ENCODE measurements around the gene NMUR1. TPM values are rescaled to one million over a fixed set of nuclear protein-coding genes. Genes with fewer than 3 reads are reported as not detected.

NMUR1 gene
- polyA plus RNA-seq, 1 of the 3 experiments (the other 2 are of a cell fraction): not detected

DNA sequence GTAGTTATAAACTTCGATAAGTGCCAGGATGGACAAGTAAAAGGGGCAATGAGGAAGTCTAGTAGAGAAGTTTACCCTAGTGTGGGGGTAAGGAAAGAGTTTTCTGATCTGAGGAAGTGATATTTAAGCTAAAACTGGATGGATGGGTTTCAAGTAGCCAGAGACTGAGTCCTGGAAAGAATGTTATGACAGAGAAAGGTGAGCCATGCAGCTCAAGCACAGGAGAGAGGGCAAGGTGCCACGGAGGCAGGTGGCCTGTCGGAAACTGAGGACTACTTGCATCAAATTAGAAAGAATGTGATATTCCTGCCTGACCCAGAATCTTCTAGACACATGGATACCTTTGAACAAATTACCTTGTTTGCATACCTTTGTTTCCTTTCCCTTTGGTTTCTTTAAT, 26.5 kb downstream of the NMUR1 start (continued):
- TF ChIP-seq, protein P1, sequence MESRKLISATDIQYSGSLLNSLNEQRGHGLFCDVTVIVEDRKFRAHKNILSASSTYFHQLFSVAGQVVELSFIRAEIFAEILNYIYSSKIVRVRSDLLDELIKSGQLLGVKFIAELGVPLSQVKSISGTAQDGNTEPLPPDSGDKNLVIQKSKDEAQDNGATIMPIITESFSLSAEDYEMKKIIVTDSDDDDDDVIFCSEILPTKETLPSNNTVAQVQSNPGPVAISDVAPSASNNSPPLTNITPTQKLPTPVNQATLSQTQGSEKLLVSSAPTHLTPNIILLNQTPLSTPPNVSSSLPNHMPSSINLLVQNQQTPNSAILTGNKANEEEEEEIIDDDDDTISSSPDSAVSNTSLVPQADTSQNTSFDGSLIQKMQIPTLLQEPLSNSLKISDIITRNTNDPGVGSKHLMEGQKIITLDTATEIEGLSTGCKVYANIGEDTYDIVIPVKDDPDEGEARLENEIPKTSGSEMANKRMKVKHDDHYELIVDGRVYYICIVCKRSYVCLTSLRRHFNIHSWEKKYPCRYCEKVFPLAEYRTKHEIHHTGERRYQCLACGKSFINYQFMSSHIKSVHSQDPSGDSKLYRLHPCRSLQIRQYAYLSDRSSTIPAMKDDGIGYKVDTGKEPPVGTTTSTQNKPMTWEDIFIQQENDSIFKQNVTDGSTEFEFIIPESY (IDR thresholded peaks at IDR 0.05; ENCODE audit: borderline replicate concordance, low read depth): no peak

DNA sequence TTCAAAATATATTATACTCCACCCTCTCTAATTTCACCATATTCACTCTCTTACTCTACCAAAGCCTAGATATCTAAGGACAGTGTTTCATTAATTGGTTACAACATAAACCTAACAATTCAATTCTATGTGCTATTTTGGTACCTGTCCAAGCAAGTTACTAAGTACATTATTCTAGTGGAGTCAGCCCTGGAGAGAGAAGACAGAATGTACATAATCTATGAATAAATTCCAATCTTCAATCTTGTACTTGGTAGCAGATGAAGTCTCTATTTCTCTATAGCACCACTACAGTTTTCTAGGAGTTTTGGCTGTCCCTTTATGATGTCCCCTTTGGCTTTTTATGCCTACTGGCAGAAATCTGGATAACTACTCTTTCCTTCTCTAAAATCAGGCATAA, 27.6 kb downstream of the NMUR1 start:
- Histone ChIP-seq H3K9me3 (no peaks in the 10 kb centered on the region), H3K36me3 (replicated peaks in 1 of 2; ENCODE audit: control insufficient read depth in 1 of 2, insufficient read depth in 2 of 2, low read length in 1 of 2) (no peaks in the 10 kb centered on the region), H3K27me3 (ENCODE audit: insufficient read depth) (no peaks in the 10 kb centered on the region), H2AFZ (ENCODE audit: low read depth) (no peak overlapping the region), H3F3A (replicated peaks; ENCODE audit: insufficient read depth) (no peaks in the 10 kb centered on the region), H3K4me3 (ENCODE audit: low read depth in 2 of 2, low read length in 1 of 2) (no peak overlapping the region), H3K27ac (ENCODE audit: low read depth in 2 of 2, low read length in 1 of 2) (no peak overlapping the region), H3K4me2 (no peak overlapping the region), H4K20me1 (ENCODE audit: insufficient read depth) (no peaks in the 10 kb centered on the region), H3K79me2 (ENCODE audit: insufficient read depth) (no peaks in the 10 kb centered on the region), H3K9me2 (no peaks in the 10 kb centered on the region), H3K4me1 (ENCODE audit: control insufficient read depth in 1 of 2, insufficient read depth in 2 of 2, low read depth in 1 of 2, low read length in 1 of 2) (no peaks in the 10 kb centered on the region), H3K9ac (no peak overlapping the region)
- ChIA-PET CTCF (interaction anchor here (1.3 kb wide), 1 partner anchor 20 kb away, joined by 4 read pairs; no protein-coding TSS in a partner anchor), POLR2A (no interaction called here)
- TF ChIP-seq RAD21 (IDR thresholded peaks at IDR 0.05; ENCODE audit: low read length) (no peak), RFX5 (IDR thresholded peaks at IDR 0.05; ENCODE audit: low read length) (no peak)
- DNase-seq: no peak

DNA sequence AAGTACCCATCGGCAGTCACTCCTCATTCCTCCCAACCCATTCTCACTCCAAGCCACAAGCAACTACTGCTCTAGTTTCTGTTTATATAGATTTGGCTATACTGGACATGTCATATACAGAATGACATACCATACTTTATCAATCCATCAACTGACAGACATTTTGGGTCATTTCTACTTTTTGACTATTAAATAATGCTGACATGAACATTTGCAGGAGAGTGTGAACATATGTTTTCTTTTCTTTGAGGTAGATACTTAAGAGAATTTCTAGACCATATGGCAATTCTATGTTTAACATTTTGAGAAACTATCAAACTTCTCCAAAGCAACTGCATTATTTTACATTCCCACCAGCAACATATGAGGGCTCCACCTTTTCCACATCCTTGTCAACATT, 32.6 kb downstream of the NMUR1 start:
- Histone ChIP-seq H3F3A (replicated peaks; ENCODE audit: insufficient read depth) (no peaks in the 10 kb centered on the region), H3K4me1 (ENCODE audit: control insufficient read depth in 1 of 2, insufficient read depth in 2 of 2, low read depth in 1 of 2, low read length in 1 of 2) (no peaks in the 10 kb centered on the region), H4K20me1 (ENCODE audit: insufficient read depth) (no peaks in the 10 kb centered on the region), H3K9ac (no peak overlapping the region), H3K36me3 (replicated peaks in 1 of 2; ENCODE audit: control insufficient read depth in 1 of 2, insufficient read depth in 2 of 2, low read length in 1 of 2) (no peaks in the 10 kb centered on the region), H3K9me2 (no peaks in the 10 kb centered on the region), H2AFZ (ENCODE audit: low read depth) (no peak overlapping the region), H3K9me3 (no peaks in the 10 kb centered on the region), H3K27me3 (ENCODE audit: insufficient read depth) (no peaks in the 10 kb centered on the region), H3K27ac (ENCODE audit: low read depth in 2 of 2, low read length in 1 of 2) (no peak overlapping the region), H3K4me3 (ENCODE audit: low read depth in 2 of 2, low read length in 1 of 2) (no peak overlapping the region), H3K79me2 (ENCODE audit: insufficient read depth) (no peaks in the 10 kb centered on the region), H3K4me2 (no peak overlapping the region)
- ChIA-PET CTCF (interaction anchor here (2.7 to 4.7 kb wide), 2 partner anchors 15 to 60 kb away, joined by 7 to 27 read pairs; no protein-coding TSS in a partner anchor), POLR2A (no interaction called here)
- TF ChIP-seq EZH2phosphoT487 (IDR thresholded peaks at IDR 0.05; ENCODE audit: borderline replicate concordance, low read depth) (no peak), MXI1 (IDR thresholded peaks at IDR 0.05; ENCODE audit: low read depth, low read length) (no peak), NRF1 (IDR thresholded peaks at IDR 0.05; ENCODE audit: low read depth, low read length) (no peak), TAF1 (IDR thresholded peaks at IDR 0.05; ENCODE audit: borderline replicate concordance, low read depth, low read length) (no peak), RXRA (IDR thresholded peaks at IDR 0.05; ENCODE audit: borderline replicate concordance, low read depth) (no peak), POLR2AphosphoS5 (IDR thresholded peaks at IDR 0.05; ENCODE audit: low read depth, low read length) (no peak), GABPA (IDR thresholded peaks at IDR 0.05; ENCODE audit: low read depth) (no peak)
- TF ChIP-seq, protein P2, sequence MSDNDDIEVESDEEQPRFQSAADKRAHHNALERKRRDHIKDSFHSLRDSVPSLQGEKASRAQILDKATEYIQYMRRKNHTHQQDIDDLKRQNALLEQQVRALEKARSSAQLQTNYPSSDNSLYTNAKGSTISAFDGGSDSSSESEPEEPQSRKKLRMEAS (IDR thresholded peaks at IDR 0.05; ENCODE audit: low read depth): no peak
- TF ChIP-seq, protein P3, sequence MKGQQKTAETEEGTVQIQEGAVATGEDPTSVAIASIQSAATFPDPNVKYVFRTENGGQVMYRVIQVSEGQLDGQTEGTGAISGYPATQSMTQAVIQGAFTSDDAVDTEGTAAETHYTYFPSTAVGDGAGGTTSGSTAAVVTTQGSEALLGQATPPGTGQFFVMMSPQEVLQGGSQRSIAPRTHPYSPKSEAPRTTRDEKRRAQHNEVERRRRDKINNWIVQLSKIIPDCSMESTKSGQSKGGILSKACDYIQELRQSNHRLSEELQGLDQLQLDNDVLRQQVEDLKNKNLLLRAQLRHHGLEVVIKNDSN (IDR thresholded peaks at IDR 0.05; ENCODE audit: borderline replicate concordance, low read depth): no peak
- WGBS (ENCODE audit: low lambda C conversion rate): 100% methylated on average over 1 of the region's 1 CpG
- DNase-seq: no peak

Data from SK-N-SH (cell line).